SIG-M5 treated with dmso at 0.1 percent for 504 hours (cell line): Measurements from ENCODE around the gene TEAD4.

Experiments used
- DNase-seq: peaks from one replicate; lab custom pipeline; 2025; ENCODE audit not compliant: unreplicated experiment; lab: John Stamatoyannopoulos, UW

TEAD4 gene

GRCh38 chr12:2959192-2959504 lies at the start of gene TEAD4:
TEAD4 (plus strand) TSS chr12:2959397.
- DNase-seq, result peak; percentile 52

GRCh38 chr12:2912216-2912575 lies 47.0 kb upstream of the TEAD4 start:
- no peak for DNase-seq

- DNase-seq, result no peak
Observed at GRCh38 chr12:2919249-2919648, 39.9 kb upstream of the TEAD4 start.

- no peak for DNase-seq
Observed at GRCh38 chr12:2922329-2922728, 36.9 kb upstream of the TEAD4 start.

GRCh38 chr12:2923057-2923456 lies 36.1 kb upstream of the TEAD4 start:
- DNase-seq, result no peak

- no peak for DNase-seq
Observed at GRCh38 chr12:2924019-2924418, 35.2 kb upstream of the TEAD4 start.

- no peak for DNase-seq
Observed at GRCh38 chr12:2925322-2925995, 33.7 kb upstream of the TEAD4 start.

GRCh38 chr12:2930865-2931264 lies 28.3 kb upstream of the TEAD4 start:
- no peak for DNase-seq

GRCh38 chr12:2933586-2933985 lies 25.6 kb upstream of the TEAD4 start:
- DNase-seq, result no peak

- DNase-seq, result no peak
Observed at GRCh38 chr12:2934371-2934770, 24.8 kb upstream of the TEAD4 start.

- DNase-seq, result no peak
Observed at GRCh38 chr12:2936301-2936700, 22.9 kb upstream of the TEAD4 start.

GRCh38 chr12:2937500-2937899 lies 21.7 kb upstream of the TEAD4 start:
- no peak for DNase-seq

- DNase-seq, result no peak
Observed at GRCh38 chr12:2939191-2939590, 20.0 kb upstream of the TEAD4 start.

- DNase-seq, result no peak
Observed at GRCh38 chr12:2940564-2940963, 18.6 kb upstream of the TEAD4 start.

GRCh38 chr12:2941524-2941923 lies 17.7 kb upstream of the TEAD4 start:
- DNase-seq, result no peak

- DNase-seq, result no peak
Observed at GRCh38 chr12:2944401-2945047, 14.7 kb upstream of the TEAD4 start.

GRCh38 chr12:2949411-2949810 lies 9.8 kb upstream of the TEAD4 start:
- no peak for DNase-seq

- DNase-seq, result no peak
Observed at GRCh38 chr12:2955888-2956287, 3.3 kb upstream of the TEAD4 start.

GRCh38 chr12:2957816-2958431 lies 1.3 kb upstream of the TEAD4 start:
- no peak for DNase-seq

- DNase-seq, result peak; percentile 53
Observed at GRCh38 chr12:2958432-2959191, 585 bp upstream of the TEAD4 start.

- DNase-seq, result peak; percentile 52
Observed at GRCh38 chr12:2959505-2960389, 550 bp downstream of the TEAD4 start.
